Right lobe of liver (tissue), 4 donors: ENCODE data around the gene GNB1L.

Experiments used
- CTCF ChIP-seq, 4 donors: fragments of 200-600 bp in 3 of 4; fragments of 450-650 bp in 1 of 4; IDR thresholded peaks; one replicate each; pipeline versions ENCODE4 v1.5.1 to v1.8.0; 2016 to 2022; ENCODE audit warnings: antibody characterized with exemption in 4 of 4, mild to moderate bottlenecking in 2 of 4
- POLR2A ChIP-seq: fragments of 450-650 bp; IDR thresholded peaks from one replicate; pipeline ENCODE4 v1.6.1; 2017; ENCODE audit warnings: antibody characterized with exemption, mild to moderate bottlenecking
- donor health status: DM: no; HTN: no; CAD: no.
- donor health status: DM: no; HTN: no; CAD: no.
- donor health status: DM: no; HTN: yes; CAD: no.

- TF ChIP-seq CTCF (IDR thresholded peaks at IDR 0.05) (no peak), POLR2A (no peak)
Observed at GRCh38 chr22:19782533-19782932, 72.1 kb downstream of the GNB1L start.
